HG03432 (cell line): ENCODE data around the gene RFPL1.

Source experiments
- ATAC-seq: cut with Tn5 transposase; IDR thresholded peaks from one replicate; pipeline ENCODE4 v1.9.1; 2021; ENCODE audit warnings: mild to moderate bottlenecking, moderate library complexity; ENCODE audit not compliant: unreplicated experiment

Gene RFPL1

DNA sequence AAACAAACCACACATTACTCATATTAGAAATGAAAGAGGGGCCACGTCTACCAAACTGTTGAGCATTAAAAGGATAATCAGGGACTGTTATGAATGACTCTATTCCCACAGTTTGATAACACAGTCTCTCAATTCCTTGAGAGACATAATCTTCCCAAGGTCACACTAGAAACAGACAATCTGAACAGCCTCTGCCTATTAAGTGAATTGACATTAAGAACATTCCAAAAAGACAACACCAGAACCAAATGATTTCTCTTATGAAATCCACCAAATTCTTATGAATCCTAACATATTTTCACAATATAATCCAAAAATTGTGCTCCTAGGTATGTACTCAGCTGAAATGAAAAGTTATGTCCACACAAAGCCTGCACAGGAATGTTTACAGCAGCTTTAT is 4.6 kb downstream of the RFPL1 start:
- ATAC-seq: no peak

DNA sequence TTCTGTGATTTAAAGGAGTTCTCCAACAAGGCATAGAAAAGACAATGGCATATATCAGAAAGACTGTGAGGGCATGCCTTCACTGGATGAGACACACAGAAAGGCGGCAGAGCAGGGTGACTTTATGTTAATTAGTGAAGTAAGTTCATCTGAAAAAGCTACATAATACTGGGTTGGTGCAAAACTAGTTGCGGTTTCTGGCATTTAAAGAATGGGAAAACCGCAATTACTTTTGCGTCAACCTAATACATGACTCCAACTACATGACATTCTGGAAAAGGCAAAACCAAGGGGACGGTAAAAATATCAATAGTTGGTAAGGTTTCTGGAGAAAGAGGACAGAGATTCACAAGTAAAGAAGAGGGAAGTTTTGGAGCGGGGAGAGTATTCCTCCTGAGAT is 5.1 kb downstream of the RFPL1 start:
- ATAC-seq: no peak

DNA sequence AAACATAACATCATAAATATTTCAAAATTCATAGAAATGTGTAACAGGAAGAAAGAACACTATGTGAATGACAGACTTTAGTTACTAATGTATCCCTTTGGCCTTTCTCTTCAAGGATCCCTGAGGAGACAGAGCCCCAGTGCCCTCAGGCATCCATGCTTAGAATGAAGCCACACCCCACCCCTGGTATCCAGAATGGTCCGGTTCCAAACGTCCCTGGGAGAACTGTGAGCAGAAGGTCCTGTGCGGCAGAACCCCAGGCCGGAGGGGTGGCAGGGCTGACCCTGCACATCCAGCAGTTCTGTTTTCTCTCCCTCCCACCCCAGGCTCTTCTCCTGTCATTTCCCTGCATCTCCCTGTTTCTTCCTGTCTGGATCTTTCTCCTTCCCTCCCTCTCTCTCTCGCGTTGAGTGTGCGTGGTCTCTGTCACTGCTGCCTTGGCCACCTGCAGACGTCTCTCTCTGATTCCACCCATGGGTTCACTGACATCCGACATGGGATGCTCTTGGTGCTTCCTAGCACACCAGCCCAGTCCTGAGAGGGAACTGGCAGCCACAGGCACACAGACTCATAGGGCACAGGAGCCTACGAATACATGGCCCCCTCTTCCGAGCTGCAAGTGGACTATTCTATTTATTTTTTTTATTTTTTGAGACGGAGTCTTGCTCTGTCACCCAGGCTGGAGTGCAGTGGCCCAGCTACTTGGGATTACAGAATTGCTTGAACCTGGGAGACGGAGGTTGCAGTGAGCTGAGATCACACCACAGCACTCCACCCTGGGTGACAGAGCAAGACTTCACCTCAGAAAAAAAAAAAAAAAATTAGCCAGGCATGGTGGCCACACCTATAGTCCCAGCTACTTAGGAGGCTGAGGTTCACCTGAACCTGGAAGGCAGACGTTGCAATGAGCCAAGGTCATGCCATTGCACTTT is 5.7 kb downstream of the RFPL1 start:
- no peak for ATAC-seq

DNA sequence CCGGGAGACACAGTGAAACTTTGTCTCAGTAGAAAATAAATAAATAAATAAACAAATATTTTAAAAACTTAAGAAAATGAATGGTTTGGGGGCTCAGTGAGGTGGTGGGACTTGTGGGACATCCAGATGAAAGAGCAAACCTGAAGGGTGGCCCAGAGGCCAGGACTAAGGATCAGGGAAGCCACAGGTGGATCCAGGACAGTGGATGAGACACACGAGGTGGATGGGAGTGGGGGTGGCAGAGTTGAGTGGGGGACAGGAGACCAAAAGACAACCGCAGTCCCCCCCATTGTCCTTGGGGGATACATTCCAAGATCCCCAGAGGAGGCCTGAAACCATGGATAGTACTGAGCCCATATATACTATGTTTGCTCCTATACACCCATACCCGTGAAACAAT is 7.1 kb downstream of the RFPL1 start:
- no peak for ATAC-seq

DNA sequence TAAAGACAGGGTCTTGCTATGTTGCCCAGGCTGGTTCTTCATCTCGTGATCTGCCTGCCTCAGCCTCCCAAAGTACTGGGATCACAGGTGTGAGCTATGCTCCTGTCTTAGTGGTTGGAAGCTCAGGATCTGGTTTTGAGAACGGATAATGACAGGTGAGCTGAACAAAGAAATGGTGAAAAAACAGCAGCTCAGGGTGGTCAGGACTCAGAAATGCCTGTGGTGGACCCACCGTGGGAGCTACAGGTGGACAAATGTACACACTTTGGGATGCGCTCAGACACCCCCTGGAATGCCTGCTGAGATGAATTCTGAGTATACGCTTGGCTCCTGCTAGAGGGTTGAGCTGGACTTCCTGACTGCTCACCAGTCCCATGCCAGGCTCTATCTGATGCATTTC is 9.5 kb downstream of the RFPL1 start:
- no peak for ATAC-seq

DNA sequence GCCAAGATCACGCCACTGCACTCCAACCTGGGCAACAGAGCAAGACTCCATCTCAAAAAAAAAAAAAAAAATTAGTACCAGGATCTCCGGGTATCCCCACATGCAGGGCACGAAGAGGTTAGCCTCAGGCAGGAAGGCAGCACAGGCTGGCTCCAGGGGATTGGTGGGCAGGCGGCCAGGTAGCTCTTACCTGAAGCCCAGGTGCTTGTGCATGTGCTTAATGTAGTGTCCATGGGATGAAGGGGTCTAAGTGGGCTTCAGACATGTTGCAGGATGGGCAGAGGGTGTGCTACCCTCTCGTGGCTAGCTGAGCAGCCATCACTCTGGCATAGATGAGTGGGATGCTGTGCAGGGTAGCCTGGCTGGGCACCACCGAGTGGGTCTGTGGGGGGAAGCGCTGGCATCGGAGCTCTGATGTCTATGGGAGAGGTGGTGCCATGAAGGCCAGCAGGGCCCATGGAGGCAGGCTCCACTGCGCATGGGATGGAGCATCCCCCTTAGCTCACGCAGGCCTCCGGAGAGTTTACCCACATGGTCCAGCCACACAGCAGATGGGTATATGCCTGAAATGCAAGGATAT is 11.0 kb downstream of the RFPL1 start:
- no peak for ATAC-seq

DNA sequence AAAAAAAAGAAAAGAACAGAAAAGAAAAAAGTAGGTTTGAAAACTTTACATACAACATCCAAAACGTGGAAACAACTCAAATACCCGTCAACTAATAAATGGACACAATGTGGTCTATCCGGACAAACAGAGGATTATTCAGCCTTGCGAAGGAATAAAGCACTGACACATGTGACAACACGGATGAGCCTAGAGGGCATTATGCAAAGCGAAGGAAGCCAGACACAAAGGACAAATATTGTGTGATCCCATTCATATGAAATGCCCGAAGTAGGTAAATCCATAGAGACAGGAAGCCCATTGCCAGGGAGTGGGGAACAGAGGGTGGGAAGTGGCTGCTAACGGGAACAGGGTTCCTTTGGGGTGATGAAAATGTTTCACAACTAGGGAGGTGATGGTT is 11.8 kb downstream of the RFPL1 start:
- ATAC-seq: no peak

DNA sequence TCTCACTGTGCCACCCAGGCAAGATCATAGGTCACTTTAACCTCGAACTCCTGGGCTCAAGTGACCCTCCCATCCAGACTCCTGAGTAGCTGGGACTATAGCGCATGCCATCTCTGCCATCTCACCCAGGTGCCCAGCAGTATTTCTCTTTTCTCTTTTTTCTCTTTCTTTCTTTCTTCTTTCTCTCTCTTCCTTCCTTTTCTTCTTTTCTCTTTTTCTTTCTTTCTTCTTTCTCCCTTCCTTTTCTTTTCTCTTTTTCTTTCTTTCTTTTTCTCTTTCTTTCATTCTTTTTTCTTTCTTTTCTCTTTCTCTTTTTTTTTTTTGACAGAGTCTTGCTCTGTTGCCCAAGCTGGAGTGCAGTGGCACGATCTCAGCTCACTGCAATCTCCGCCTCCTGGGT is 13.5 kb downstream of the RFPL1 start:
- no peak for ATAC-seq

DNA sequence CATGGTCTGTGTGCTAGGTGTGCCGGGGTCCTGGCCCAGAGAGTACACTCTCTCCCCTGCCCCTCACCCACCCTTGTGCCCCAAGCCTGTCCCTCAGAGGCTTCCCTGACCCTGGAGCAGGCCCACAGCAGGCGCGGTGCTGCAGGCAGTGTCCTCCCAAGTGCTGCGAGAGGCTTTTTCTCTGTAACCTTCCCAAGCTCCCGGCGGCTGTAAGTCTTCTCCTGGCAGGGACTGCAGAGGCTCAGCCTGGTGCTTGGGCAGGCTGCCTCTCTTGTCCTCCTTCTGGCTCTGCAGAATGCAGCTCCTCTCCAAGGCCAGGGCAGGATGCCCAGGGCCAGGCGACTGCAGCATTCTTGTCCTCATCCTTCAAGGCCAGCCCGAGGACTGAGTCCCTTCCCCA is 15.9 kb downstream of the RFPL1 start:
- ATAC-seq: no peak

DNA sequence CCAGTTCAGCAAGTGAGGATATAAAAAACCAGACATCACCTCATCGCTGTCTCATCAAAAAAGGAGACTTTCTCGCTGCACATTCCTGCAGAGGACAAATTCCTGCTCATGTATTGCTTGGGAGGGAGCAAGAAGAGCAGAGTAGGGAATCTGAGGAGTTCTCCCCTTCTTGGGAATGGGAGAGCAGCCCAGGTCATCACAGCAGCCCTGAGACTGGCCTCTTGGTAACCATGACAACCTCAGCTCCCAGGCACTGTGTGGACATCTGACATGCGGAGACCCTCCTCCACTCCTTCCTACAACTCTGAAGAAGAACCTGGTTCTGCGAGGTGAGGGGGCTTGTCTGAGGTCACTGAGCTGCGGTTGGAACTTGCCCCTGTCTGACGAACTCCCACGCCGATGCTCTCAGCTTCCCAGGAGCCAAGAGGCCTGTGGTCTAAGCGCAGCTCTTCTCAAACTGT is 17.9 kb downstream of the RFPL1 start:
- ATAC-seq: no peak

DNA sequence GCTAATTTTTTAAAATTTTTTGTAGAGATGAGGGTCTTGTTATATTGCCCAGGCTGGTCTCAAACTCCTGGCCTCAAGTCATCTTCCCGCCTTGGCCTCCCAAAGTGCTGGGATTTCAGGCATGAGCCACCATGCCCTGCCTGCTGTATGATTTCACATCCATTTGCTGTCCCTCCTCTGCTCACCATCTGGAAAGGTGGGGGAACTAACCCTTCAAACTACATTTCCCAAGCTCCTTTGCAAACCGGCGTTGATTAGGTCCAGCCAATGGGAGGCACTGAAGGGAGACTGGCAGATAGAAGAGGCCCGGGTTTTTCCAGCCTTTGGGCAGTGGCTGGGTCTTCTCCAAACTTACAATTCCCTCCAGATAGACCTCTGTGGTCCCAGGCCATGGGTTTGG is 19.3 kb downstream of the RFPL1 start:
- ATAC-seq: no peak

DNA sequence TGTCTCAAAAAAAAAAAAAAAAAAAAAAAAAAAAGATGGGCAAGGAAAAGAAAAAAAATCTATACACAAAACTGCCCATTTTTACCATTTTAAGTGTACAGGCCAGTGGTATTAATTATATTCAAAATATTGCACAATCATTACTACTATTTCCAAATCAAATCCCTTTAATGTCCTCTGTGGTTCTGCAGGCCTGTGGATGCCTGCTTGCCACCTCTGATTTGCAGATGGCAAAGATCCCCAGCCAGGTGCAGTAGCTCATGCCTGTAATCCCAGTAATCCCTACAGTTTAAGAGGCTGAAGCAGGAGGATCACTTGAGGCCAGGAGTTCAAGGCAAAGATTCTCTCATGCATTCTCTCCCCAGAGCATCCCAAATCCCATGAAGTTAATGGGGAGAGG is 20.2 kb downstream of the RFPL1 start:
- ATAC-seq: no peak

DNA sequence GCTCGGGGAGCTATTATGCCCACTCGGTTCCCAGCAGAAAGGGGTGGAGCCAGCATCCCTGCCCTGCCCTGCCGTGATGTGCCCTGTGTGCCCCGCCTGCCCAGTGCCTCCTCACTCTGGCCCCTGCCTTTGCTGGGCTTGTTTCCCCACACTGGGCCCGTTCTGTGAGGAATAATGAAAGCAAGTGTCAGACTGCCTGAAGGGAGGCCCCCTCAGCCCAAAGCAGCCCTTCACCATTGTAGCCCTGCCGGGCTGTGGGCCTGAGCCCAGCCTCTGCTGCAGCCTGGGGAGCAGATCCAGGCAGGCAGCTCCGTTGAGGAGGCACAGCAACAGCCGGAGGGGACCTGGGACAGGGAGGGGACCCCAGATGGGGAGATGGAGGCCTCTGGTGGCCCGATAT is 21.4 kb downstream of the RFPL1 start:
- no peak for ATAC-seq

DNA sequence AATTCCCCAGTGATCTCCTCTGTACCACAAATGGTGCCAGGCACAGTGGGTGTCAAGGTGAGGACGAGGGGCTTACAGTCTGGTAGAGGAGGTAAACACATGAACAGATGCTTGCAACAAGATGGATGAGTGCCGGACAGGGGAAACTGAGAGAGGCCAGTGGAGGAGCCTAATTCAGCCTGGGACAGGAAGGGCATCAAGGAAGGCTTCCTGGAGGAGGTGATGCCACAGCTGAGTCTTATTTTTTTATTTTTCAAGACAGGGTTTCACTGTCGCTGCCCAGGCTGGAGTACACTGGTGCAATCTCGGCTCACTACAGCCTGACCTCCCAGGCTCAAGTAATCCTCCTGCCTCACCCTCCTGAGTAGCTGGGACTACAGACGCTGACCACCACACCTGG is 22.9 kb downstream of the RFPL1 start:
- ATAC-seq: no peak

DNA sequence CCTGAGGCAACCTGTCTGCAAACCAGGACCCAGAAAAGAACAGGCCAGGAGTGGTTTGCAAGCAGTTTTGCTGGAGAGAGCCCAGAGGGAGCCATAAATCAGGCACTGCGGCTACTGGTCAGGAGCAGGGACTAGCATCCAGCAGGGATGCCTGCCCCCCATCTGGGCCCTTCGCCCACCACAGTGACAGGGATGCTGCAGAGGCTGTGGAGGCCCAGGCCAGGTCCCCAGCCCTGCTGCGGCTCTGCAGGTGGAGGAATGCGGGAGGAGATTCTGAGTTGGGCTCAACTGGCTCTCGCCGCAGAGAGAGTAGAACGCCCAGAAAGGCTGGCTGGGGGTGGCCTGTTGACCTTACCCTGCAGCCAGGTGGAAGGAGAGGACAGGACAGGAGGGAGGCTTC is 25.2 kb downstream of the RFPL1 start:
- no peak for ATAC-seq

DNA sequence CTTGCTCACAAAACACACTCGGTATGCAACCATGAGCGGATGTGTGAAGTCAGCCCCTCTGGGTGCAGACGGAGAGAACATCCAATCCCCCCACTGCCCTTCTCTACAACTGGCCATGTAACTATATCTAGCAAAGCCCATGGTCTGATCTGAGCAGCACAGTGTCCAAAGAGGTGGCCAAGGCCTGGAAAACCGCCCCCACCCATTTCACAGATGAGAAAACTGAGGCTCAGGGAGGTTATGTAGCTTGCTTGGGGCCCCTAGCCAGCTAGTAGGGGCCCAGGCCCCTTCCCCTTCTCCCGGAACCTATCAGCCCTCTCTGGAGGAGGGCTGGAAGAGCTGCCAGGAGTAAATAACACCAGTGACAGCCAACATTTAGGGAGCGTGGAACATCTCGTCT is 26.2 kb downstream of the RFPL1 start:
- no peak for ATAC-seq

DNA sequence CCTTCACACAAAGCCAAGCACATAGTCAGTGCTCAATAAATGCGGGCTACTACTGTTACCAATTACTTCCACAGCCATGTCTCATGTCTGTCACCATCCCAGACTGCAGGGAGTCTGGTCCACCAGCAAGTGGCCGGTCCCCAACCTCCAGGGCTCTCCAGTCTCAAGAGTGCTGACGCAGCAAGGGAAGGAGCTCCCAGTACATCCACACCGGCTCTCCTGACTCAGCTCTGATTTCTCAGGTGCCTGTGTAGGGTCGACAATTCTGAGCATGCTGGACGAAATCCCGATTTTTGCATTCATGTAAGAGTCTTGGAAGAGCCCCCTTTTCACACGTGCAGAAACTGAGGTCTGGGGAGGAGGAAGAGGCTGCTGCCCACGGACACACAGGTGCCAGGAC is 31.4 kb downstream of the RFPL1 start:
- no peak for ATAC-seq

DNA sequence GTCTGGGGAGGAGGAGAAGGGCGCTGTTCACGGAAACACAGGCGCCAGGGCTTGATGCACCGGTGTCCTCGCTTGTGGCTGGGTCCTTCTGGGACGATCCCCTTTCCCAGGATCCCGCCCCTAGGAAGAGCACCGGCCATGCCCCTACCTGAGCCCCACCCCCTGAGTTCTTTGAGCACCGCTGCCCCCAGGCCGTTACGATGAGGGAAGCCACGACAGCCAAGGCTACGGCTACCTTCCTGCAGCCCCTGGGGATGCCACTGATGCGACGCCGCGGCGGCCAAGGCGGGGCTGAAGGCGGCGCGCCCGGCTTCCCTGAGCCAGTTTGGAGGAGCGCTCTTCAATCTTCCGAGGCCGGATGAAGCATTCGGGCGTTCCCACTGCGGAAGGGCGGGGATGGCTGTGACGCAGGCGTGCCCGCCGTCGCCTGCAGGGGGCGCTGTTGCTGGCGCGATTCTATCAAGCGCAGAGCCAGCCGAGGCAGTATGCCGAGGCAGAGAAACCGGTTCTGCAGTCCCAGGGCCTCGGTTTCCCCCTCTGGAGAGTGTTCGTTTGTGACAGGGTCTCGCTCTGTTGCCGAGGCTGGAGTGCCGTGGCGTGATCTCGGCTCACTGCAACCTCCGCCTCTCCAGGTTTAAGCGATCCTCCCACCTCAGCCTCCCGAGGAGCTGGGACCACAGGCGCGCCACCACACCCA is 31.9 kb downstream of the RFPL1 start:
- ATAC-seq: peak; percentile 40

DNA sequence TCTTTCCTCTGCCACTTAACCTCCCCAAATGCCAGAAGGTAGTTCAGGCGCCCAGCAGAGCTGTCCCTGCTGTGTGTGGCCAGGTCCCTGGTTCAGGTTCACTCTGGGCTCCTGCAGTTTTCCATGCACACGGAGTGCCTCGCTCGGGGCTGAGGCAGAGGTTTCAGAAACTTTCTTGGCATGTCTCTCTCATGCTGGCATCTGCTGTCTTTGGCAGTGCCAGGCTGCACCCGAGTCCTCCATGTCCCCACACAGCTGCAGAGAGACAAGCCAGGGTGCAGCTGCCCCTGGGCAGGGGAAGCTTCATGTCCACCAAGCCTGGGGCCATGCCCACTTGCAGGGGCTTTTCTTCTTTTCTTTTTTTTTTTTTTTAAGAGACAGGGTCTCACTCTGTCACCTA is 34.6 kb downstream of the RFPL1 start:
- ATAC-seq: no peak

DNA sequence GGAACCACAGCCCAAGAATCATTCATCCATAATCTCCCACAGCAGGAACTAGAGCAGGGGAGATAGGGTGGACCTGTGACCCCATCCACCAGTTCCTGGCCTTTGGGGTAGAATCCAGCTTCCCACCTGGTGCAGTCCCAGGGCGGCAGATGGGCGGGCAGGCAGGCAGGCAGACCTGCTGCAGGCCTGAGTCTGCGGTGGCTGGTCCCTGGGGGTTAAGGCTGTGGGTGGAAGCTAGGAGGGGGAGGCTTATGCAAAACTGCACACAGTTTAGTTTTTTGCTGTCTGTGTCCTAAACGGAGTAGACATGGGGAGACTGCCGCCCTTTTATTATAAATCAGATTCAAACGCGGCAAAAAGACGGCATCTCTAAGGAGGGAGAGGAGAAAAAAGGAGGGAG is 37.2 kb downstream of the RFPL1 start:
- ATAC-seq: peak; percentile 74

DNA sequence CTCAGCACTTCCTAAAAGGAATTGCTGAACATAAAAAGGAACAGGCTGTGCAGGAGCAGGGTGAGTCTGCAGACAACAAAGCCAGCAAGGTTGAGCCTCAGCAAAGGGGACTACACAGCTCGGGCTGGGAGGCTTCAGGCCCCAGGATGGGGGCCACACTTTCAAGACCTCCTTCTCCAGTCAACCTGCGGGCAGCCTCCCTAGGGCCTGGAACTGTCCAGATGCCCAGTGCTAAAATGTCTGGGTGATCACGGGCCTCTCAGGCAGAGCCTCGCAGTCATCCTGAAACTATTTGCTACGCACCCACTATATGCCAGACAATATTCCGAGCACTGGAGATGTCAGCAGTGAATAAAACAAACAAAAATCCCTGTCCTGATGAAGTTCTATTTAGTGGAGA is 37.7 kb downstream of the RFPL1 start:
- no peak for ATAC-seq

DNA sequence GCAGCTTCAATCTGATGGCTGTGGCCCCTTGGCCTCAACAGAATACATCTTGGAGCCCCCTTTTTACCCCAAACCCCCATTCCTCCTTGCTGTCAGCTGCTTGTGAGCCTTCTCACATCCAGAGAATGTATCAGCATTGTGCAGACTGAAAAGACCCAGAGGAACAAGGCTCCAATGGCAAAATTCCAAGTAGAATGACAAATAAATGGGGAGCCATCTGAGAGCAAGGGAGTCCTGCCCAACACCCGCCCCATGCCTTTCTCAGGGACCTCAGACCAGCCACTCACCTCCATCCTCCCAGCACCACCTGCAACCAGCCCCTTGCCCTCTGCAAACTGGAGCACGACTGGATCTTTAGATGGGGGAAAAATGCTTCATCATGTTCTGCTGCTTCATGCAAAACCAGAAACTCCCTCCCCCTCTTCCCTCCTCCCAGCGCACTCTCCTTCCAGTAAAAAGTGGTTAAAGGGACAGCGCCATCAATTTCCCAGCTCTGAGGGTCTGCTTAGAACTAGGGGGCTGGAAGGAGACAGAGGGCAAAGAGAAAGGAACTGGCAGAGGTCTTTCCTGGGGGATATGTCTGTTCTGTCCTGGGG is 39.4 kb downstream of the RFPL1 start:
- ATAC-seq: no peak
